ENCODE measurements around the gene PHLPP2.

PHLPP2 gene, protein sequence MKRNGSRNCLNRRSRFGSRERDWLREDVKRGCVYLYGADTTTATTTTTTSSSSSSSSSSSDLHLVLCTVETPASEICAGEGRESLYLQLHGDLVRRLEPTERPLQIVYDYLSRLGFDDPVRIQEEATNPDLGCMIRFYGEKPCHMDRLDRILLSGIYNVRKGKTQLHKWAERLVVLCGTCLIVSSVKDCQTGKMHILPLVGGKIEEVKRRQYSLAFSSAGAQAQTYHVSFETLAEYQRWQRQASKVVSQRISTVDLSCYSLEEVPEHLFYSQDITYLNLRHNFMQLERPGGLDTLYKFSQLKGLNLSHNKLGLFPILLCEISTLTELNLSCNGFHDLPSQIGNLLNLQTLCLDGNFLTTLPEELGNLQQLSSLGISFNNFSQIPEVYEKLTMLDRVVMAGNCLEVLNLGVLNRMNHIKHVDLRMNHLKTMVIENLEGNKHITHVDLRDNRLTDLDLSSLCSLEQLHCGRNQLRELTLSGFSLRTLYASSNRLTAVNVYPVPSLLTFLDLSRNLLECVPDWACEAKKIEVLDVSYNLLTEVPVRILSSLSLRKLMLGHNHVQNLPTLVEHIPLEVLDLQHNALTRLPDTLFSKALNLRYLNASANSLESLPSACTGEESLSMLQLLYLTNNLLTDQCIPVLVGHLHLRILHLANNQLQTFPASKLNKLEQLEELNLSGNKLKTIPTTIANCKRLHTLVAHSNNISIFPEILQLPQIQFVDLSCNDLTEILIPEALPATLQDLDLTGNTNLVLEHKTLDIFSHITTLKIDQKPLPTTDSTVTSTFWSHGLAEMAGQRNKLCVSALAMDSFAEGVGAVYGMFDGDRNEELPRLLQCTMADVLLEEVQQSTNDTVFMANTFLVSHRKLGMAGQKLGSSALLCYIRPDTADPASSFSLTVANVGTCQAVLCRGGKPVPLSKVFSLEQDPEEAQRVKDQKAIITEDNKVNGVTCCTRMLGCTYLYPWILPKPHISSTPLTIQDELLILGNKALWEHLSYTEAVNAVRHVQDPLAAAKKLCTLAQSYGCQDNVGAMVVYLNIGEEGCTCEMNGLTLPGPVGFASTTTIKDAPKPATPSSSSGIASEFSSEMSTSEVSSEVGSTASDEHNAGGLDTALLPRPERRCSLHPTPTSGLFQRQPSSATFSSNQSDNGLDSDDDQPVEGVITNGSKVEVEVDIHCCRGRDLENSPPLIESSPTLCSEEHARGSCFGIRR (N-terminal part only)

GRCh38 chr16:71724320-71724751 lies at the start of gene PHLPP2:
Gene PHLPP2 (minus strand): TSS chr16:71724701. CDS start chr16:71714795, 9,906 bp downstream.
- no peak for DNase-seq (ENCODE audit: low spot score)

- no peak for DNase-seq (ENCODE audit: low spot score)
Measured at GRCh38 chr16:71771571-71771970, 47.1 kb upstream of the PHLPP2 start.

DNA sequence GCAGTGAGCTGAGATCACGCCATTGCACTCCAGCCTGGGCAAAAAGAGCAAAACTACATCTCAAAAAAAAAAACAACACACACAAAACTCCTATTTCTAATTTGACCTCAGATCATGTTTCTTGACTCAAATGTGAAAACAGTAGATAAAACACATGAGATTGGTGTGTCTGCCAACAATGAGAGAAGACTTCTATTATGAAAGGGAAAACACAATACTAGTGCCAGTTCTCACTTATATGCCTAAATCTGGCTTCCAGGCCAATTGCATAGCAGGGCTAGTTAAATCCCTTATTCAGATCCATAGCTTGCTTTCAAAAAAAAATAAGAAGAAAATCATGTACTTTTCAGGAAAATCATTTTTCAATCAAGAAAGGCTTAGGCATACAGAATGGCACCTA lies 44.7 kb upstream of the PHLPP2 start:
- no peak for DNase-seq (ENCODE audit: low spot score)

- DNase-seq (ENCODE audit: low spot score), result no peak
Measured at GRCh38 chr16:71767060-71767900, 42.8 kb upstream of the PHLPP2 start.

DNA sequence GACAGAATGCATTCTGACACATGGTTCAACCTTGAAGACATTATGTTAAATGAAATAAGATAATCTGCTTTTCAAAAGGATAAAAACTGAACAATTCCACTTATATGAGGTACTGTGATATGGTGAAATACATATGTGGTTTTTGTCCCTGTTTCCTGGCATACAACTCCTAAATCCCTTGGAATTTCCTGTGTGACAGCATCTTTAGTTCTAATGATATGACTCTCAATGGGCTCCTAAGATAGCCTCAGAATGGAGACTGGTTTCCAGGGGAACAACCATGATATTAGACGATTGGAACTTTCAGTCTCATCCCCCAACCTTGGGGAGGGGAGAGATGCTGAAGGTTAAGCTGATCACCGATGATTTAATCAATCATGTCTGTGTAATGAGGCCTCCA lies 37.7 kb upstream of the PHLPP2 start:
- no peak for DNase-seq (ENCODE audit: low spot score)

DNA sequence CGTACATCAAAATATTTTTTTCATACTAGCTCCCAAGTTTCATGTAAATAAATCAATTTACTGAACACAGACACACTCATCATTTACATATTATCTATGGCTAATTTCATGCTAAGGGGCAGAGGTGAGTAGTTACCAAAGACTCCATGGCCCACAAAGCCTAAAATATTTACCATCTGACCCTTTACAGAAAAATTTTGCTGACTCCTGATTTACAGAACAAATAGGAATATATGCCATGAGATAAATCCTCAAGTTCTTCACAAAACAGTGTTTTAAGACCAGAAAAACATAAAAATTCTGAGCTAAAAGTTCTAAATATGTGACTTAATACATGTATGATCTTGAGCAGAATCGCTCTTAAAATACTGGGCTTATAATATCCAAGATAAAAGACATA lies 36.6 kb upstream of the PHLPP2 start:
- no peak for DNase-seq (ENCODE audit: low spot score)

DNA sequence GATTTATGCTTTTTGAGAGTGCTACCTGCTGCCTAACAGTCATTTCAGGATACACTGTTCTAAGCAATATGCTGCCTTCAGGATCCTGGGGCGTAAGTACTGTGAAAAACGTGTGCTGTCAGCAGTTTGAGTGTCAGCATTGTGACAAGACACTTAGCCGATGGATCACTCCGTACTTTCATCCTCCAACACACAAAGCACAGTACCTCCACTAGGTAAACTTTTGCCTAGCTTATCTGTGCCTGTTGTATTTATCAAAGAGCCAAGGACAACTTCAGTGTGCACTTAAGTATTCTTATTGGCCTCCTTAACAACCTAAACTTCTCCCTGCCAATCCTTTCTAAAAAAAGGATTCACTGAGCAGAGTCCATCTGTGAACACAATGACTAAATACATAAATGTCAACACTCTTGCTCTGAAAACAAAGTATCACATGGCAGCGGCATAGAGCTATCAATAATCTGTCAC lies 33.8 kb upstream of the PHLPP2 start:
- DNase-seq (ENCODE audit: low spot score), result no peak

- DNase-seq (ENCODE audit: low spot score), result no peak
Measured at GRCh38 chr16:71754652-71755051, 30.2 kb upstream of the PHLPP2 start.

- no peak for DNase-seq (ENCODE audit: low spot score)
Measured at GRCh38 chr16:71754108-71754507, 29.6 kb upstream of the PHLPP2 start.

- DNase-seq (ENCODE audit: low spot score), result no peak
Measured at GRCh38 chr16:71748226-71748625, 23.7 kb upstream of the PHLPP2 start.

GRCh38 chr16:71746442-71747046 lies 22.0 kb upstream of the PHLPP2 start:
- DNase-seq (ENCODE audit: low spot score), result no peak

GRCh38 chr16:71738855-71739254 lies 14.4 kb upstream of the PHLPP2 start:
- no peak for DNase-seq (ENCODE audit: low spot score)

DNA sequence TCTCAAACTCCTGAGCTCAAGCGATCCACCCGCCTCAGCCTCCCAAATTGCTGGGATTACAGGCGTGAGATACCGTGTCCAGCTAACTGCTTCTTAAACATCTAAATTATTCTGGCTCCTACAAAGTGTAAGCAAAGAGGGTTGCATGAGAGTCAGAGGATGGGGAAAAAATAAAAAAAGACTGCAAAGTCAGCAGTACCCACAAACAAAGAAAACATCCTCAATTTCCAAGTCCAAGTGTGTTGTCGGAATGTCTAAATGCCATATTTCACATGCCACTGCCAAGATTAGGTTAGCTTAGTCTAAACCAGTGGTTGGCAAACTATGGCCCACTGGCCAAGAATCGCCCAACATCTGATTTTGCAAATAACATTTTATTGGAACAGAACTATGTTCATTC lies 13.0 kb upstream of the PHLPP2 start:
- DNase-seq (ENCODE audit: low spot score), result no peak

DNA sequence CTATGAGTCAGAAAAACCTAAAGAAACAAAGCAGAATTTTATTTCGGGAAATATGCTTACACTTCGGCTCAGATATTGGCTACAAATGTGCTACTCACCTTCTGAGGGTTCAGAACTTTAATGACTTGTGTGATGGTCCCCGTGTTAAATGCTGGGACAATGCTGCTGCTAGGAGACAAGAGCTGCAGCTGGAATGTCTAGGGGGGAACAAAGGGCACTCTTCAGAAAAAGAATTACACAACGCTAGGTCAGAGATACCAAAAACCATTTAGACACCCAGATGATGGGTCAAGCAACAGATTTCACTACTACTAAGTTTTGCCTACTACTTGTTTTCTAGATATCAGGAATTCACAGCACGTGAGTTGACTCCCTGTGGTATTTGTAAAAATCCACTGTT lies 10.0 kb upstream of the PHLPP2 start:
- DNase-seq (ENCODE audit: low spot score), result no peak

DNA sequence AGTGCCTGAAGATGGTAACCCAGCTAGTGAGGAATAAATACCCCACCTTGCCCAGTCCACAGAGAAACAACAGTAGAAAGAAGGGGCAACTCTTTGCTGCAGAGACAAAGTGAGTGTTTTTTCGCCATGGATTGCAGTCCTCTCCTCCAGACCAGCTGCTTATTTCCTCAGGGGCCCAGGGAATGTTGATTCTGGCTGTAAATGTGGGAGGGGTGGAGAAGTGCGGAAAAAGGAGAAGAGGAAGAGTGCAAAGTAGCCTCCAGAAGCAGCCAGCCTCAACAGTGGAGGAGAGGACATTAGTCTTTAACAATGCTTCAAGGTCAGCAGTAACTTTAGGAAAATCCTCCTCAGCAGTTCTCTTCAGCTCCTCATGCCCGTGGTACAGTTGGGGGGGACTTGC lies 8.1 kb upstream of the PHLPP2 start:
- no peak for DNase-seq (ENCODE audit: low spot score)

- DNase-seq (ENCODE audit: low spot score), result no peak
Measured at GRCh38 chr16:71727551-71728324, 3.2 kb upstream of the PHLPP2 start.

DNA sequence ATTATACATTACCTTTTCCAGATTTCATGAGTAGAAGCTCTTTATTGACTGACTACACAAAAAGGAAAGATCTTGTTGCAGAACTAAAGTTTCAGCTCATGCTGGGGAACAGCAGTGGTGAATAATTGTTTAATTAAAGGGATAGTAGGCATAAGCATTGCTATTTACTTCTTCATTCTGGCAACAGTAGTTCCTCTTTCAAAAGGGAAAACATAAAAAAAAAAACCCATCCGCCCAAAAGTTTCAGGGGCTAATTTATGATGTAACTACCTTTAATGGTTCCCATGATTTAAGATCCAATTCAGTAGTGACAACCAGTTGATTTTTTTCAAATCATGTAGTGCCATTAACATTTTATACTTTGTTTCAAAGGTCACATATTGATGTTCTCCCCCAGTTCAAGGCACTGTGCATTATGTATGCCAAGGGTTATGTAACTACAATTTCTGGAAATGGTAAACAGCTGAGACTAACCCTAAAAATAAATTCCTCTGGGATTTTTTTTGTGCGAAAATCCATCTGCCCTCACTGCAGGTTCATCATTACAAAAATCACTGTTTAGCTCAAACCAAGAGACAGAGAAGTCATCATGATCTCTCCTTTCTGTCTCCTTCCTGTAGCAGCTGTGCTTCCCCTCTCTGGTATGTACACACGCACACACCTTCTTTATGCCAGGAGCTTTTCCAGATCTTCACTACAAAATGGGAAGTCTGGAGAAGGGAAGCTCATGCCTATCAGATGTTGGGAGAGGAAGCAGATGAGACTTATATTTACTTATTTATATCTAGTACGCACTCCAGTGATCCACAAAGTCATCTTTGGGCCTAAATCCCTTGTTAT lies 2.2 kb upstream of the PHLPP2 start:
- DNase-seq (ENCODE audit: low spot score), result no peak

- DNase-seq (ENCODE audit: low spot score), result peak; percentile 83
Measured at GRCh38 chr16:71723537-71724319, 773 bp downstream of the PHLPP2 start.

Data from putamen (tissue), 1 donor.